RWPE2 (cell line): ENCODE data around the gene GALNT18.

Experiments used
- ATAC-seq: fragments of 200-7000 bp; cut with Tn5 transposase; 3 replicates; pipeline ENCODE4 v1.9.1; 2021; ENCODE audit warnings: low read depth
- DNase-seq: peaks from one replicate; pipeline ENCODE4 v3.0.0-alpha.2; 2020; ENCODE audit warnings: low spot score
- H3K27ac ChIP-seq: fragments of 450-650 bp; 2 replicates; pipeline ENCODE4 v1.5.1; 2017; ENCODE audit warnings: mild to moderate bottlenecking; ENCODE audit not compliant: poor library complexity, severe bottlenecking
- H3K27me3 ChIP-seq: fragments of 250-450 bp; sonication (Bioruptor Pico); 2 replicates; pipeline ENCODE4 v1.5.1; 2021; ENCODE audit warnings: mild to moderate bottlenecking, moderate library complexity; ENCODE audit not compliant: insufficient read depth, poor library complexity, severe bottlenecking
- H3K36me3 ChIP-seq: fragments of 250-450 bp; sonication (Bioruptor Pico); 2 replicates; pipeline ENCODE4 v1.5.1; 2020; ENCODE audit warnings: low read depth, mild to moderate bottlenecking, moderate library complexity
- H3K4me1 ChIP-seq: fragments of 250-450 bp; sonication (Bioruptor Pico); 2 replicates; pipeline ENCODE4 v1.5.1; 2021; ENCODE audit warnings: mild to moderate bottlenecking, moderate library complexity; ENCODE audit not compliant: insufficient read depth, poor library complexity, severe bottlenecking
- H3K4me3 ChIP-seq: fragments of 250-450 bp; sonication (Bioruptor Pico); 2 replicates; pipeline ENCODE4 v1.5.1; 2021; ENCODE audit warnings: mild to moderate bottlenecking, moderate library complexity; ENCODE audit not compliant: severe bottlenecking
- H3K9me3 ChIP-seq: fragments of 250-450 bp; sonication (Bioruptor Pico); 2 replicates; pipeline ENCODE4 v1.5.1; 2021; ENCODE audit warnings: mild to moderate bottlenecking, moderate library complexity; ENCODE audit not compliant: severe bottlenecking
- CTCF ChIP-seq: fragments of 450-650 bp; IDR thresholded peaks from one replicate; pipeline ENCODE4 v1.5.1; 2017; ENCODE audit warnings: mild to moderate bottlenecking, moderate library complexity; ENCODE audit not compliant: poor library complexity, severe bottlenecking

Gene GALNT18

DNA sequence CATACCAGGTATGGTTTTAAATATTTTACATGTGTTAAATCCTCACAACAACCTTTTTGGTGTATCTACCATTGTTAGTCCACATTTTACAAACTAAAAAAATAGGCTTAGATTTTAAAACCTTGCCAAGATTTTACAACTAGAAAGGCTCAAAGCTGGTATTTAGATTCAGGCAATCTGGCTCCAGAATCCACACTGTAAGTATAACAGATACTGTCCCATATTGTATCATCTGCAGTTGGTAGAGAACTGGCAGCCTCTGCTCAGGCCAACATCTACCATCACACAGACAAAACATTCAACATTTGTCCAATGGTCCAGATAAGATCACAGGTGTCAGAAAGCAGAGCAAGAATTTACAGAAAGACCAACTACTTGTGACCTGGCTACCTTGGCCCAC, 299.7 kb downstream of the GALNT18 start:
- DNase-seq (no peak), ATAC-seq (no peak)
- no peak overlapping the region for H3K4me3 ChIP-seq
- no peaks in the 10 kb centered on the region for H3K36me3 ChIP-seq
- no peak for TF ChIP-seq CTCF
- H3K9me3 ChIP-seq: no peaks in the 10 kb centered on the region
- H3K27ac ChIP-seq: no peak overlapping the region
- H3K4me1 ChIP-seq: no peaks in the 10 kb centered on the region
- no peaks in the 10 kb centered on the region for H3K27me3 ChIP-seq

GRCh38 chr11:11320825-11321224, 301.0 kb downstream of the GALNT18 start:
- ATAC-seq: no peak

GRCh38 chr11:11318961-11319360, 302.8 kb downstream of the GALNT18 start:
- no peak overlapping the region for H3K27ac ChIP-seq
- no peaks in the 10 kb centered on the region for H3K27me3 ChIP-seq
- no peaks in the 10 kb centered on the region for H3K36me3 ChIP-seq
- H3K4me3 ChIP-seq: no peak overlapping the region
- no peak for TF ChIP-seq CTCF
- peaks cover 1% of the 10 kb centered on the region for H3K4me1 ChIP-seq
- DNase-seq: no peak
- ATAC-seq: no peak
- H3K9me3 ChIP-seq: no peaks in the 10 kb centered on the region

More at GRCh38 chr11:11320825-11321224, 301.0 kb downstream of the GALNT18 start:
- Histone ChIP-seq H3K36me3 (no peaks in the 10 kb centered on the region), H3K27me3 (no peaks in the 10 kb centered on the region), H3K27ac (no peak overlapping the region), H3K4me1 (no peaks in the 10 kb centered on the region), H3K4me3 (no peak overlapping the region), H3K9me3 (no peaks in the 10 kb centered on the region)
- no peak for DNase-seq
- no peak for TF ChIP-seq CTCF

- Histone ChIP-seq H3K27ac (no peak overlapping the region), H3K4me3 (no peak overlapping the region), H3K4me1 (peaks cover 6% of the 10 kb centered on the region), H3K27me3 (no peaks in the 10 kb centered on the region), H3K36me3 (no peaks in the 10 kb centered on the region), H3K9me3 (no peaks in the 10 kb centered on the region)
- DNase-seq (no peak), ATAC-seq (no peak)
- no peak for TF ChIP-seq CTCF
Measured at GRCh38 chr11:11318461-11318860, 303.3 kb downstream of the GALNT18 start.

DNA sequence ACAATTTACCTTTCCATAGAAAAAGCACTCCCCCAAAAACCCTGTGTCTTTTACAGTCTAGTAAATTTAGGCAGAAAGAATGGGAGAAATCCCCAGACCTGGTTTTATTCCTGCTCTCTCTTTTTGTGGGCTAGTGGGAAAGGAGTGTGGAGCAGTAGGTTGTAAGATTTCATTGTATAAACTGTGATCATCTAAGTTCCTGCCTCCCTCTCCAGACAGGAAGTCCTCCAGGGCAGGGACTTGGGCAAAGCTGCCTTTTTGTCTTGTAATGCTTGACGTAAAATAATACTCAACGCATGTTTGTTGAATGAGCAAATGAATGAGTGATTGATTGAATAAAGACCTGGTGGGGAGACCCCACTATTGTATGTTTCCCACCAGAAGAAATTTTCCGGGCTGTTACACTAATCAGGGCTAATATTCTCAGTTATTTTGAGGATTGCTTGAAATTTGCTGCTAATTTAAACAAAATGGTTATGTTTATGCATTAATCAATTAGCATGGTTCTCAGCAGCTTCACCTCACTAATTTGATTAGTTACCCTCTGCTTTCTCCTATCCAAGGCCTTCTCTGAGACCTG, 305.1 kb downstream of the GALNT18 start:
- no peak for DNase-seq
- H3K36me3 ChIP-seq: no peaks in the 10 kb centered on the region
- no peaks in the 10 kb centered on the region for H3K9me3 ChIP-seq
- no peak for TF ChIP-seq CTCF
- ATAC-seq: no peak
- peaks cover 13% of the 10 kb centered on the region for H3K4me1 ChIP-seq
- H3K27me3 ChIP-seq: no peaks in the 10 kb centered on the region
- no peak overlapping the region for H3K27ac ChIP-seq
- no peak overlapping the region for H3K4me3 ChIP-seq
